HG02588 (cell line): ENCODE results near the gene SAMD13.

Source experiments
- ATAC-seq: cut with Tn5 transposase; IDR thresholded peaks from one replicate; pipeline ENCODE4 v1.9.1; 2021; ENCODE audit warnings: mild to moderate bottlenecking, moderate library complexity; ENCODE audit not compliant: unreplicated experiment

Gene SAMD13

DNA sequence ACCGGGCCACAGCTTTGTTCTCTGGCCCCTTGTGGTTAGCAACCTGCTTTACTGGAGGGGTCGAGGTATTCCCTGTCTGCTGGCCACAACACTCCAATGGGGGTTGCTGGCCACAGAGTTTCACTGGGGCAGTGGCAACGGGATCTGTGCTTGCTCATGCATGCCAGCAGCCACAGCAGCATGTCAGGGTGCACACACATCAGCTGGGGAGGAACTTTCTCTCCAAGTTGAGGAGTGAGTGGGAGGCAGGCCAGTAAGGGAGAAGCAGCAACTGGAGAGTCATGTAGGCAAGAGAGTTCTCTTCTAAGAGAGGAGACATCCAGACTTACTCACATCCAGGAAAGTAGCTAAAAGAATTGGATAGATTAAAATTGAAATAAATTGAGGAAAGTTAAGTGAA is 38.0 kb downstream of the SAMD13 start:
- no peak for ATAC-seq

DNA sequence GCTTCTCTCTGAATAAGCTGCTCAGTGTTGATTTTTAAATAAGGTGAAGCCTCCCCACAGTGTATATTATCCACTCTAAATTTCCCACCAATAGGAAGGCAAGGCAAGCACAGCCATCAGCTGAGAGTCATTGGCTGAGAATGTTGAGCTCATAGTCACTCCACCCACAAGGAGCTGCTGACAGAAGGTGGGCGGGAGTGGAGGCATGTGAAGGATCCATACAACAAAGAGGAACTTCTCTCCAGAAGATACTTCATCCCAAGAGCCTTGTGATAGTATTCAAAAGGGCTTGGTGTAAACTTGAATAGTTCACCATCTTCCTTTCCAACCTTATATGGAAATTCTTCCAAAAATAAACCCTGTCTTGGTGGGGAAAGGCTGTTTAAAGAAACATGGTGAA is 42.8 kb downstream of the SAMD13 start:
- no peak for ATAC-seq

DNA sequence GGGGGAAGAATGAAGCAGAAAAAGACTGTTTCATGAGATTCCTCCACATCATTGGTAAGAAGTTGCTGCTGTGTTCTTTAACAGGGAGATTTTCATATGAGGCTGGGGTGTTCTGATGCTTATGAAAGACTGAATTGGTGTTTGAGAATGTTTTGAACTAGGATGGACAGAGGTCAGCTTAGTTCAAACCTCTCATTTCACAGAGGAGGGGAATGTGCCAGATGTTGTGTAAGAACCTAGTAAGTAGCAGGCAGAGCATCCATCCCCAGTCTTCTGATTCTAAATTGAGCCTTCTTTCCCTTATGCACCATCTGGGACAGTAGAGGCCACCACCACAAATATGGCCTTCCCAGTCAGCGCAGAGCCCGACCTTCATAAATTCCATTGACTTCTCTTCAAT is 43.7 kb downstream of the SAMD13 start:
- ATAC-seq: no peak

- ATAC-seq: no peak
Measured at GRCh38 chr1:84347271-84347931, 45.9 kb downstream of the SAMD13 start.

DNA sequence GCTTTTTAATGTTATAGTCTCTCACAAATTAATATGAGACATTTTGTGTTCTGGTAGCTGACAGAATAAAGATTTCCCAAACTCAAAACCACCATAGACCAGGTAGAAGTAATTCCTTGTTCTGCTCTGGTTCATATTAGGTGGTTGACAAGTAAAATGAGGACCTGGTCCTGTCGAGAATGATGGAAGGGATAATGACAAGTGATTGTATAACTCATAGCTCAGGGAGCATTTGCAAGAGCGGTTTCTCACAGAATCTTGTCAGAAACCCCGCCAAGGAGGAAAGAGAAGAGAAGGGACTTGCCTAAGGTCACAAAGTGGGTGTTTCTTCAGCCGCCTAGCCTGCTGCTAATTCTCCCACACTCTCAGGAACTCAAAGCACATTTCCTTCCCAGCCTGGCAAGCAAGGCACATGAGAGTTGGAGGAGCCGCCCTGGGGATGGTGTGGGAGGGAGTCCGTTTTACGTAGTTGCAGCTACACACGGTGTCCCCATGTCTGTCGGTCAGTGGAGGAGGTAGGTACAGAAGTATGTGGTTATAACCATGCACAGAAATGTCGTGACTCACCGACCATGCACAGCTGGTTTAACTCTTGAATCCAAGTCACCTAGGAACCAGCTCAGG is 46.5 kb downstream of the SAMD13 start:
- no peak for ATAC-seq

DNA sequence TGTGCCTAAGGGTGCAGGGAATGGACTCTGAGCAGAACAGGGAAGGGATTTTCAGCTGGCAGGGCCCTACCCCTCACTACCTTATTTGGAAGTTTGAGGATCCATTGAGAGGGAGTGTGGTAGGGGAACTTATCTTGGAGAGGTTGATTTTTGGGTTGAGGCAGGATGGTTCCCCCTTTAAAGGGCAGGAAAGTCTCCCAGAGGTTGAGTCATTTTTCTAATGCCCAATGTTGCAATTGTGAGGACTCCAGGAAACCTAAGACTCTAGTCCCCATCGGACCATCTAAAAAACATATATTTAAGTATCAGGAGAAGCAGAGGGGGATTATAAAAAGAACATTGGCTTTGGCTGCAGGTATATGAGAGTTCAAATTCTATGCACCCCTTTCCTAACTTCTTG is 47.3 kb downstream of the SAMD13 start:
- ATAC-seq: no peak

DNA sequence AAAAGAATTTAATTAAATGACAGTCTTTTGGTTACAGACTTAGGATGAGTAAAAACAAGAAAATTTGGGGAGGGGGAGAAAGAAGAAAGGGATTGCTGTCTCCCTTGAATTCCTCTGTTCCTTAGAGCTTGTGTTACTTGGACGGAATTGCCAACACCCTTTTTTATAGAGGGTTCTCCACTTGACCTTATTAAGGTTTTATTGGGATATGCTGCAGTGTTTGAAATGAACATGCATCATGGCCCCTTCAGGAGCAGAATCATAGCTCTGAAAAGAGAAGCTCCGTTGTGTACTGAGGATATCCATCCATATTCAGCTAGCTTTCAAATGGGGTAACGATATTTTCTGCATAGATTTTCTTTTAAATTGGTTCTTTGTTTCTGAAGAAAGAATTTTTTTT is 48.6 kb downstream of the SAMD13 start:
- ATAC-seq: no peak

- no peak for ATAC-seq
Measured at GRCh38 chr1:84350550-84350949, 49.0 kb downstream of the SAMD13 start.

- no peak for ATAC-seq
Measured at GRCh38 chr1:84352298-84353106, 51.0 kb downstream of the SAMD13 start.

- no peak for ATAC-seq
Measured at GRCh38 chr1:84353695-84354094, 52.2 kb downstream of the SAMD13 start.

GRCh38 chr1:84355556-84355955 is 54.0 kb downstream of the SAMD13 start:
- ATAC-seq: no peak

GRCh38 chr1:84356881-84357280 is 55.4 kb downstream of the SAMD13 start:
- no peak for ATAC-seq

GRCh38 chr1:84358695-84359094 is 57.2 kb downstream of the SAMD13 start:
- ATAC-seq: no peak

DNA sequence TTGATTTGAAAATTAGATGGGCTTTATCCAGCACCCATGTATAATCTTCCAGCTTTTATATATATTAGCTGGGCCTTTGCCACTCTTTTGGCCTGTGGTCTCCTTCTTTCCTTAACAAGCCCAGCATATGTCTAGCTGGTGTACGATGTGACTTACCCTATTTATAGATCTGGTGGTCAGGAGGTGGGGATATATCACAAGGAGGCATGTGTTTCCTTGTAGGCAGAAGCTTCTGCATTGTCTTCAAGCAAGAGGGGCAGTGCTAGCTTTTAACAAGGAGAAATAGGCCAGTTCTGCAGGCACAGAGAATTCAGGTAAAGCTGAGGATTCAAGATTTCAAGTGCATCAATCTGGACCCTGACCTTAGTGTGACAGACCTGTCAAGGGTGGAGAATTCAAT is 58.8 kb downstream of the SAMD13 start:
- no peak for ATAC-seq

DNA sequence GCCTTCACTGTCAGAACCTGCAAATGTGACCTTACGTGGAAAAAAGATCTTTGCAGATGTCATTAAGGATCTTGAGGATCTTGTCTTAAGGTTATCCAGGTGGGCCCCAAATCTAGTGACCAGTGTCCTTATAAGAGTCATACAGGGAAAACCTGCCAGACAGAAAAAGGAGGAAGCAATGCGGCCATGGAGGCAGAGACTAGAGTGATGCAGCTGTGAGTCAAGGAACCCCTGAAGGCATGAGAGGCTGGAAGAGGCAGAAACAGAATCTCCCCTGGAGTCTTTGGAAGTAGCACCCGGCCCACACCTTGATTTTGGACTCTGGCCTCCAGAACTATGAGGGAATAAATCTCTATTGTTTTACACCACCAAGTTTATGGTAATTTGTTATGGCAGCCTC is 60.3 kb downstream of the SAMD13 start:
- ATAC-seq: no peak

DNA sequence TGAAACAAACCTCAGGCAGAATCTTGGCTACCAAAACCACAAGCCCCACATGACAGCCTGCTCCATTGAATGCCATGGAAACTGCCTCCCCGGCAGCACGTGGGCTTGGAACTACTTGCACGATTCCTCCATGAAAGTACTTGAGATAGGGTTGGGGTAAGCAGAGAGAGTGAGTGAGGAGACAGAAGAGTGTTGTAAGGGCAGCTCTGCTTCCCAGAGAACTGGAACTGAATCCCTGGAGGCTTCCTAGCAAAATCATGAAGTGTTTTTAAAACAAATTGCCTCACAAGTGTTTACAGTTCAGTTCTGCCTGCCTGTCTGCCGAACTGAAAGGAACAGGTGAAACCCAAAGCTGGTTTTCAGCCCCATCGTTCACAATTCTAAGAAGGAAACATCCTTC is 61.5 kb downstream of the SAMD13 start:
- no peak for ATAC-seq

DNA sequence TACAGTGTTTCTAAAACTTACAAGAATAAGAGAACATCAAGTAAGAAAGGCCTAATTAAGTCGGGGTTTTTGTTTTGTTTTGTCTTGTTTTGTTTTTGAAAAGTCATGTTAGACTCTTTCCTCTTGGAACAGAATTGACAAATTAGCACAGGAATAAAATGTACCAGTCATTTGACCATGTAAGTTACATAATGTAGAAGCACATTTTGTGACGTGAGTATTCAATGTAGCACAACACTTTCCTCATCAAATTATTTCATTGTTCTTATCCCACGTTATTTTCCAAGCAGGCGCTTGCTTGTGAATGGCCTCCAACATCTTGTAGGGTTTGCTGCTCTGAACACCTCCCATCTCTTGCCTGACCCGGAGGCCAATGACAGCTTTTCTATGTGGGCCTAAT is 62.1 kb downstream of the SAMD13 start:
- ATAC-seq: no peak

GRCh38 chr1:84365225-84366221 is 64.0 kb downstream of the SAMD13 start:
- ATAC-seq: no peak

DNA sequence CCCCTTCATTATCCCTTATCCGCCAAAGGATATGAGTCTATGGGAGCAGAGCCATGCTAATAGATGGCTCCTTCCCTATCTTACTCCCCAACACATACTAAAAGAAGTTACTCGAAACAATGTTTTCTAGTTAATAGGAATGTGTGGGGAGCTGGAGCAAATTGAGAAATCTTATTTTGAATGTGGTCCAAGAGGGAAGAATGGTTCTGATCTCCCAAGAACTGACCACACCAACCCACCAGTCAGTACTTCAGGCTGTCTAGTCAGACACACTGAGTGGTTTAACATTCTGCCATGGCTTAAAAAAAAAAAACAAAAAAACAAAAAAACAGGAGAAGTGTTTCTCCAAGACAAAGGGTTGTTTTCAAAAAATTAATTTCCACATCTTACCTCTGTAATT is 65.3 kb downstream of the SAMD13 start:
- ATAC-seq: no peak

- ATAC-seq: no peak
Measured at GRCh38 chr1:84367219-84367618, 65.7 kb downstream of the SAMD13 start.

- no peak for ATAC-seq
Measured at GRCh38 chr1:84368441-84368840, 66.9 kb downstream of the SAMD13 start.
